H9 (cell line): ENCODE data around the gene KIFC3. TPM values are rescaled to one million over a fixed set of nuclear protein-coding genes. Genes with fewer than 3 reads are reported as not detected.
"Not testable (repeated sequence)": the region's sequence is repeated elsewhere in the genome, so short reads cannot be mapped to it uniquely, and the experiment has no call there.

Experiments used
- DNase-seq: peaks from one replicate; pipeline ENCODE4 v3.0.0-alpha.2; 2017
- H2AFZ ChIP-seq: one replicate; pipeline ENCODE4 v1.6.1; 2013; ENCODE audit warnings: mild to moderate bottlenecking, low read length, control low read depth, moderate library complexity
- H2AK5ac ChIP-seq: 2 replicates; pipeline ENCODE4 v1.6.1; 2013; ENCODE audit warnings: low read length, control low read depth, mixed read lengths; ENCODE audit not compliant: insufficient read length
- H2BK120ac ChIP-seq: one replicate; pipeline ENCODE4 v1.6.1; 2013; ENCODE audit warnings: low read depth, mild to moderate bottlenecking, low read length, control low read depth, inconsistent platforms; ENCODE audit not compliant: poor library complexity, severe bottlenecking
- H2BK12ac ChIP-seq: 2 replicates; pipeline ENCODE4 v1.6.1; 2013; ENCODE audit warnings: low read length, control low read depth, mixed read lengths, low read depth; ENCODE audit not compliant: insufficient read length
- H2BK15ac ChIP-seq: 2 replicates; pipeline ENCODE4 v1.6.1; 2013; ENCODE audit warnings: low read depth, low read length, control low read depth
- H2BK20ac ChIP-seq: one replicate; pipeline ENCODE4 v1.6.1; 2013; ENCODE audit warnings: low read depth, mild to moderate bottlenecking, low read length, control low read depth, inconsistent platforms; ENCODE audit not compliant: poor library complexity, severe bottlenecking
- H2BK5ac ChIP-seq: 2 replicates; pipeline ENCODE4 v1.6.1; 2013; ENCODE audit warnings: low read length, control low read depth, mixed read lengths; ENCODE audit not compliant: insufficient read length
- H3K14ac ChIP-seq: 2 replicates; pipeline ENCODE4 v1.6.1; 2013; ENCODE audit warnings: low read length, control low read depth; ENCODE audit not compliant: insufficient read depth
- H3K18ac ChIP-seq: 2 replicates; pipeline ENCODE4 v1.6.1; 2013; ENCODE audit warnings: low read depth, mild to moderate bottlenecking, mixed read lengths, low read length, control low read depth; ENCODE audit not compliant: insufficient read length
- H3K23ac ChIP-seq: 2 replicates; pipeline ENCODE4 v1.6.1; 2013; ENCODE audit warnings: low read length, control low read depth, mixed read lengths, low read depth; ENCODE audit not compliant: insufficient read length
- H3K23me2 ChIP-seq: 2 replicates; pipeline ENCODE4 v1.6.1; 2013; ENCODE audit warnings: low read depth, mild to moderate bottlenecking, mixed read lengths, low read length, control low read depth; ENCODE audit not compliant: insufficient read length, poor library complexity, severe bottlenecking
- H3K27ac ChIP-seq: 2 replicates; pipeline ENCODE4 v1.5.1; 2013; ENCODE audit warnings: low read length, control low read depth, mixed read lengths, low read depth; ENCODE audit not compliant: insufficient read length
- H3K27me3 ChIP-seq: 2 replicates; pipeline ENCODE4 v1.6.1; 2013; ENCODE audit warnings: low read length, control low read depth, inconsistent platforms; ENCODE audit not compliant: insufficient read depth
- H3K4ac ChIP-seq: 2 replicates; pipeline ENCODE4 v1.6.1; 2013; ENCODE audit warnings: low read depth, mild to moderate bottlenecking, control low read depth, inconsistent platforms, low read length, moderate library complexity
- H3K4me1 ChIP-seq: 2 replicates; pipeline ENCODE4 v1.6.1; 2013; ENCODE audit warnings: low read length, control low read depth, inconsistent platforms; ENCODE audit not compliant: insufficient read depth
- H3K4me2 ChIP-seq: 2 replicates; pipeline ENCODE4 v1.6.1; 2013; ENCODE audit warnings: low read length, control low read depth, mixed read lengths; ENCODE audit not compliant: insufficient read length, insufficient read depth
- H3K56ac ChIP-seq: 2 replicates; pipeline ENCODE4 v1.6.1; 2013; ENCODE audit warnings: low read depth, mild to moderate bottlenecking, mixed read lengths, low read length, control low read depth; ENCODE audit not compliant: insufficient read length
- H3K79me1 ChIP-seq: 2 replicates; pipeline ENCODE4 v1.6.1; 2013; ENCODE audit warnings: low read depth, mild to moderate bottlenecking, moderate library complexity, low read length, control low read depth, inconsistent platforms; ENCODE audit not compliant: insufficient read depth, poor library complexity, severe bottlenecking
- H3K79me2 ChIP-seq: 2 replicates; pipeline ENCODE4 v1.6.1; 2013; ENCODE audit warnings: low read length, control low read depth, inconsistent platforms; ENCODE audit not compliant: insufficient read depth
- H3K9ac ChIP-seq: 2 replicates; pipeline ENCODE4 v1.6.1; 2013; ENCODE audit warnings: low read length, control low read depth, mixed read lengths; ENCODE audit not compliant: insufficient read length; ENCODE audit errors: extremely low read depth
- H3K9me3 ChIP-seq: one replicate; pipeline ENCODE4 v1.6.1; 2013; ENCODE audit warnings: low read depth, low read length, inconsistent platforms; ENCODE audit not compliant: control insufficient read depth
- H3T11ph ChIP-seq: one replicate; pipeline ENCODE4 v1.6.1; 2013; ENCODE audit warnings: mild to moderate bottlenecking, low read length, control low read depth, inconsistent platforms
- H4K20me1 ChIP-seq: one replicate; pipeline ENCODE4 v1.6.1; 2013; ENCODE audit not compliant: control insufficient read depth, insufficient read length, insufficient read depth
- H4K5ac ChIP-seq: 2 replicates; pipeline ENCODE4 v1.6.1; 2013; ENCODE audit warnings: low read depth, mild to moderate bottlenecking, mixed read lengths, low read length, control low read depth; ENCODE audit not compliant: insufficient read length
- H4K8ac ChIP-seq: replicated peaks from 2 replicates; pipeline ENCODE4 v1.6.1; 2013; ENCODE audit warnings: low read length, control low read depth, mixed read lengths, low read depth; ENCODE audit not compliant: insufficient read length
- H4K91ac ChIP-seq: 2 replicates; pipeline ENCODE4 v1.6.1; 2013; ENCODE audit warnings: low read depth, mild to moderate bottlenecking, moderate library complexity, mixed read lengths, low read length, control low read depth; ENCODE audit not compliant: insufficient read length
- H3K27ac Mint-ChIP-seq, 3 experiments: 2 replicates in 2 of 3; 3 replicates in 1 of 3; pipeline ENCODE4 v1.8.0; 2020 to 2021; ENCODE audit warnings: mixed read lengths in 3 of 3, mild to moderate bottlenecking in 1 of 3, moderate library complexity in 1 of 3
- H3K27me3 Mint-ChIP-seq: 2 replicates; pipeline ENCODE4 v1.8.0; 2021; ENCODE audit warnings: low read depth, mild to moderate bottlenecking, moderate library complexity, mixed read lengths
- H3K36me3 Mint-ChIP-seq, 3 experiments: 2 replicates in 2 of 3; 3 replicates in 1 of 3; pipeline ENCODE4 v1.8.0; 2020 to 2021; ENCODE audit warnings: low read depth in 3 of 3, mixed read lengths in 3 of 3; ENCODE audit not compliant: insufficient read depth in 1 of 3
- H3K4me1 Mint-ChIP-seq, 2 experiments: 2 replicates each; pipeline ENCODE4 v1.8.0; 2020; ENCODE audit warnings: mixed read lengths in 2 of 2
- H3K4me3 Mint-ChIP-seq, 2 experiments: 2 replicates in 1 of 2; 3 replicates in 1 of 2; pipeline ENCODE4 v1.8.0; 2020 to 2021; ENCODE audit warnings: mild to moderate bottlenecking in 2 of 2, mixed read lengths in 2 of 2, moderate library complexity in 1 of 2
- H3K9me3 Mint-ChIP-seq, 2 experiments: 2 replicates in 1 of 2; 3 replicates in 1 of 2; pipeline ENCODE4 v1.8.0; 2020; ENCODE audit warnings: mild to moderate bottlenecking in 2 of 2, mixed read lengths in 2 of 2, moderate library complexity in 1 of 2
- WGBS: extraction: QIAGEN DNeasy Blood & Tissue Kit; methylation state at CpG from one replicate; pipeline ENCODE4 v1.1.7; 2013; ENCODE audit warnings: missing lambda C conversion rate, low lambda C conversion rate, mixed read lengths; ENCODE audit not compliant: insufficient read length; ENCODE audit errors: extremely low coverage; 5-methylcytosine and 5-hydroxymethylcytosine counted together
- total RNA-seq: library from RNA; stranded (reverse); gene quantifications from 2 replicates; pipeline ENCODE4 v1.2.1, GENCODE V29; 2021
- TF ChIP-seq, protein P1 (sequence below): fragments of 200-600 bp; sonication (generic); conservative IDR thresholded peaks from 3 replicates; pipeline ENCODE4 v1.8.0; 2021; ENCODE audit warnings: antibody characterized with exemption, mild to moderate bottlenecking

The KIFC3 gene
- total RNA-seq, 1 experiment from 2014 or later, result 5.0 TPM

DNA sequence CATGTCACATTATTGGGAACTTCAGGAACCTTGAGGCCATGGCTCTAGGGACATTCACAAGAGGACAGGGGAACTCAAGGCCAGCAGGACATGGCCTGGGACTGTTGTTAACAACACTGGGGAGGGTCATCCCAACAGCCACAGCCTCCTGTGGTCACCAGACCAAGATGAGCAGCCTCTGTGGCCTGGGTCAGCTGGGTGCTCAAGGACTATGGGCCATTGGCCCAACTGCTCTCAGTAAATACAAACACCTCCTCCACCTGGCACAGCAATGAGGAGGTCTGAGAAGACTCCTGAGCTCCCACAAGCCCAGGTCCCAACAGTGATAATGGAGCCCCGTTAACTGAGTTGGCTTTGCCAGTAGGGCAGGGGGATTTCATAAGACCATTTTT, 20.9 kb downstream of the KIFC3 start:
- H3K56ac ChIP-seq, result no peak overlapping the region
- no peak overlapping the region for H3K9ac ChIP-seq
- H2AK5ac ChIP-seq, result no peak overlapping the region
- no peak overlapping the region for H3K4me2 ChIP-seq
- no peak overlapping the region for H2AFZ ChIP-seq
- TF ChIP-seq, protein P1, sequence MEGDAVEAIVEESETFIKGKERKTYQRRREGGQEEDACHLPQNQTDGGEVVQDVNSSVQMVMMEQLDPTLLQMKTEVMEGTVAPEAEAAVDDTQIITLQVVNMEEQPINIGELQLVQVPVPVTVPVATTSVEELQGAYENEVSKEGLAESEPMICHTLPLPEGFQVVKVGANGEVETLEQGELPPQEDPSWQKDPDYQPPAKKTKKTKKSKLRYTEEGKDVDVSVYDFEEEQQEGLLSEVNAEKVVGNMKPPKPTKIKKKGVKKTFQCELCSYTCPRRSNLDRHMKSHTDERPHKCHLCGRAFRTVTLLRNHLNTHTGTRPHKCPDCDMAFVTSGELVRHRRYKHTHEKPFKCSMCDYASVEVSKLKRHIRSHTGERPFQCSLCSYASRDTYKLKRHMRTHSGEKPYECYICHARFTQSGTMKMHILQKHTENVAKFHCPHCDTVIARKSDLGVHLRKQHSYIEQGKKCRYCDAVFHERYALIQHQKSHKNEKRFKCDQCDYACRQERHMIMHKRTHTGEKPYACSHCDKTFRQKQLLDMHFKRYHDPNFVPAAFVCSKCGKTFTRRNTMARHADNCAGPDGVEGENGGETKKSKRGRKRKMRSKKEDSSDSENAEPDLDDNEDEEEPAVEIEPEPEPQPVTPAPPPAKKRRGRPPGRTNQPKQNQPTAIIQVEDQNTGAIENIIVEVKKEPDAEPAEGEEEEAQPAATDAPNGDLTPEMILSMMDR, result no peak
- H3K23ac ChIP-seq, result no peak overlapping the region
- Mint-ChIP-seq H3K4me3 (no peak overlapping the region), H3K4me1 (peaks cover 10 to 17% of the 10 kb centered on the region in 2 experiments), H3K27ac (no peak overlapping the region), H3K27me3 (peaks cover 7% of the 10 kb centered on the region), H3K9me3 (no peaks in the 10 kb centered on the region; a peak in 2 of 5 replicates), H3K36me3 (no peaks in the 10 kb centered on the region; a peak in 1 of 7 replicates)
- H3K79me2 ChIP-seq, result no peaks in the 10 kb centered on the region
- no peak overlapping the region for H3T11ph ChIP-seq
- H4K91ac ChIP-seq, result no peak overlapping the region
- H4K20me1 ChIP-seq, result no peaks in the 10 kb centered on the region
- H3K14ac ChIP-seq, result no peak overlapping the region
- no peak overlapping the region for H3K18ac ChIP-seq
- H3K9me3 ChIP-seq, result no peaks in the 10 kb centered on the region
- no peaks in the 10 kb centered on the region for H3K79me1 ChIP-seq
- H2BK5ac ChIP-seq, result no peak overlapping the region
- H4K8ac ChIP-seq, result no peak overlapping the region
- no peaks in the 10 kb centered on the region for H3K27me3 ChIP-seq
- no peak overlapping the region for H3K27ac ChIP-seq
- WGBS, result no CpG with 5 or more reads among the region's 1 CpG
- H2BK120ac ChIP-seq, result no peak overlapping the region
- H2BK12ac ChIP-seq, result no peak overlapping the region
- no peak overlapping the region for H3K4ac ChIP-seq
- H3K4me1 ChIP-seq, result peaks cover 2% of the 10 kb centered on the region; the same call in 1 of the 2 replicates
- no peak overlapping the region for H4K5ac ChIP-seq
- no peaks in the 10 kb centered on the region for H3K23me2 ChIP-seq
- H2BK15ac ChIP-seq, result no peak overlapping the region
- no peak for DNase-seq
- no peak overlapping the region for H2BK20ac ChIP-seq

DNA sequence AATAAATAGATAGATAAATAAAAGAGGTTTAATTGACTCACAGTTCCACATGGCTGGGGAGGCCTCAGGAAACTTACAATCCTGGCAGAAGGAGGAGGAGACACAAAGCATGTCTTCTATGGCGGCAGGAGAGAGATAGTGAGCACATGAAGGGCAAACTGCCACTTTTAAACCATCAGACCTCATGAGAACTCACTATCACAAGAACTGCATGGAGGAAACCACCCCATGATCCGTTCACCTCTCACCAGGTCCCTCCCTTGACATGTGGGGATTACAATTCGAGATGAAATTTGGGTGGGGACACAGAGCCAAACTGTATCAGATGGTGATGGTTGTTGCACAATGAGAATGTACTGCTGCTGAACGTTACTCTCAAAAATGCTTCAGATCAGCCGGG, 22.5 kb downstream of the KIFC3 start:
- not testable (repeated sequence) for H4K5ac ChIP-seq, H4K8ac ChIP-seq, H2BK20ac ChIP-seq, DNase-seq, H3K56ac ChIP-seq, H3K23me2 ChIP-seq, H2AFZ ChIP-seq, H3K36me3 Mint-ChIP-seq, H3K4me2 ChIP-seq, H3K9me3 Mint-ChIP-seq, H3K23ac ChIP-seq, H2BK120ac ChIP-seq, H3K79me1 ChIP-seq, H3K4me3 Mint-ChIP-seq, H2BK15ac ChIP-seq, H3K9me3 ChIP-seq, H3K18ac ChIP-seq, H4K91ac ChIP-seq, H3K27me3 Mint-ChIP-seq, H3K27me3 ChIP-seq, H3K4ac ChIP-seq, H3K4me1 ChIP-seq, H4K20me1 ChIP-seq, H3K79me2 ChIP-seq, H3K9ac ChIP-seq, H3K14ac ChIP-seq, H2BK5ac ChIP-seq, H3T11ph ChIP-seq, H3K27ac ChIP-seq, H3K27ac Mint-ChIP-seq, H2BK12ac ChIP-seq, H2AK5ac ChIP-seq
- no CpG with 5 or more reads among the region's 5 CpGs for WGBS
- H3K4me1 Mint-ChIP-seq, result peaks cover 23 to 31% of the 10 kb centered on the region in 2 experiments
